Cardiac fibroblast (primary cell): ENCODE data around the gene FRMD1.

Source experiments
- DNase-seq, 2 donors: peaks; one replicate each; pipeline versions ENCODE4 v3.0.0 to v3.0.0-alpha.2; 2010; ENCODE audit warnings: low read depth in 2 of 2
- H3K4me3 ChIP-seq, 2 donors: replicated peaks in 1 of 2; 1 replicate in 1 of 2; 2 replicates in 1 of 2; pipeline ENCODE4 v1.5.1; 2011; ENCODE audit warnings: low read depth in 2 of 2, low read length in 2 of 2, mild to moderate bottlenecking in 2 of 2, moderate library complexity in 1 of 2
- TF ChIP-seq, protein P1 (sequence below): IDR thresholded peaks from one replicate; pipeline ENCODE4 v1.5.1; 2011; ENCODE audit warnings: low read depth, mild to moderate bottlenecking, low read length, inconsistent platforms

FRMD1 gene

GRCh38 chr6:168073937-168074730 is 4.9 kb downstream of the FRMD1 start:
- TF ChIP-seq, protein P1, sequence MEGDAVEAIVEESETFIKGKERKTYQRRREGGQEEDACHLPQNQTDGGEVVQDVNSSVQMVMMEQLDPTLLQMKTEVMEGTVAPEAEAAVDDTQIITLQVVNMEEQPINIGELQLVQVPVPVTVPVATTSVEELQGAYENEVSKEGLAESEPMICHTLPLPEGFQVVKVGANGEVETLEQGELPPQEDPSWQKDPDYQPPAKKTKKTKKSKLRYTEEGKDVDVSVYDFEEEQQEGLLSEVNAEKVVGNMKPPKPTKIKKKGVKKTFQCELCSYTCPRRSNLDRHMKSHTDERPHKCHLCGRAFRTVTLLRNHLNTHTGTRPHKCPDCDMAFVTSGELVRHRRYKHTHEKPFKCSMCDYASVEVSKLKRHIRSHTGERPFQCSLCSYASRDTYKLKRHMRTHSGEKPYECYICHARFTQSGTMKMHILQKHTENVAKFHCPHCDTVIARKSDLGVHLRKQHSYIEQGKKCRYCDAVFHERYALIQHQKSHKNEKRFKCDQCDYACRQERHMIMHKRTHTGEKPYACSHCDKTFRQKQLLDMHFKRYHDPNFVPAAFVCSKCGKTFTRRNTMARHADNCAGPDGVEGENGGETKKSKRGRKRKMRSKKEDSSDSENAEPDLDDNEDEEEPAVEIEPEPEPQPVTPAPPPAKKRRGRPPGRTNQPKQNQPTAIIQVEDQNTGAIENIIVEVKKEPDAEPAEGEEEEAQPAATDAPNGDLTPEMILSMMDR = no peak
- no peak for DNase-seq
- no peak overlapping the region for H3K4me3 ChIP-seq

DNA sequence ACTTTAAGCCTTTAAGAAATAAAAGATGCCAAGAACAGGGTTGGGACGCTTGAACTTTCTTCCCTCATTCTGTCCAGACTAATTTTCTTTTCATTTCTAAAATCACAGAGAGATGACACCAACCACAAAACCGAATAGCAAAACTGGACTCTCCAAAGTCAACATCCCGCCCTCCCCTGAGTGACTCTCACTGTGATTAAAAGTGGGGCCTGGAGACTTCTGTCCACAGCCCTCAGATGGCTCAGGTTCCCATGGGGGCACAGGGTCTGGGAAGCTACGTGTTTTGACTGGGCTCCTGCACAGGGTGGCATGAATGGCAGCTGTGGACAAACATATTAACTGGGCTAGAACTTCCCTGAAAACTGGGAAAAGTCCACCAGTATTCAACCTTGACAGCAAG is 6.3 kb downstream of the FRMD1 start:
- TF ChIP-seq, protein P1 = no peak
- no peak for DNase-seq

GRCh38 chr6:168072261-168072660 is 6.8 kb downstream of the FRMD1 start:
- H3K4me3 ChIP-seq = no peak overlapping the region
- no peak for DNase-seq
- TF ChIP-seq, protein P1 = no peak

More for the DNA sequence above, 6.3 kb downstream of the FRMD1 start:
- H3K4me3 ChIP-seq = no peak overlapping the region

GRCh38 chr6:168071620-168072019 is 7.4 kb downstream of the FRMD1 start:
- H3K4me3 ChIP-seq = no peak overlapping the region

DNA sequence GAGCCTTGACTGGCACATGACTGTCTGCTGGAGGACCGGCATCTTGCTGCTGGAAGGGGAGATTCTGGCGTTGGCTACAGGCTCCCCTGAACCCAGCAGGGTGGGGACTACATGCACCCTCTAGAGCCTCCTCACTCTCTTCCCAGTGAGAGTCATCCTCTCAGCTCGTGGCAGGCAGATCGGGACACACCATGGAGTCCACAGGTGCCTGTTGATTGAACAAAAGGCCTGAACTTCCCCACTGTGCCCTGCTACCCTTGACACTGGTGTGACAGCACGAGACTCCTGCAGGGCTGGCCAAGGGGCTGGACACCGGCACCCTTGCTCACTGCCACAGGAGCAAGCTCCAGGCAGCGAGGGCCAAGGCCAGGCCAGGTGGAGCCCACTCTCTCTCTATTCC is 8.2 kb downstream of the FRMD1 start:
- no peak for DNase-seq
- TF ChIP-seq, protein P1 = no peak
- no peak overlapping the region for H3K4me3 ChIP-seq

More at GRCh38 chr6:168071620-168072019, 7.4 kb downstream of the FRMD1 start:
- DNase-seq = no peak
- TF ChIP-seq, protein P1 = no peak

GRCh38 chr6:168067081-168067759 is 11.8 kb downstream of the FRMD1 start:
- no peak for DNase-seq
- TF ChIP-seq, protein P1 = no peak
- H3K4me3 ChIP-seq = no peak overlapping the region
